NCI-H128 (cell line): ENCODE data around the gene MAP4K5.
"Not testable (repeated sequence)": the region's sequence is repeated elsewhere in the genome, so short reads cannot be mapped to it uniquely, and the experiment has no call there.

ENCODE experiments used
- DNase-seq: peaks from one replicate; lab custom pipeline; 2025; ENCODE audit not compliant: unreplicated experiment; lab: John Stamatoyannopoulos, UW

The MAP4K5 gene

DNA sequence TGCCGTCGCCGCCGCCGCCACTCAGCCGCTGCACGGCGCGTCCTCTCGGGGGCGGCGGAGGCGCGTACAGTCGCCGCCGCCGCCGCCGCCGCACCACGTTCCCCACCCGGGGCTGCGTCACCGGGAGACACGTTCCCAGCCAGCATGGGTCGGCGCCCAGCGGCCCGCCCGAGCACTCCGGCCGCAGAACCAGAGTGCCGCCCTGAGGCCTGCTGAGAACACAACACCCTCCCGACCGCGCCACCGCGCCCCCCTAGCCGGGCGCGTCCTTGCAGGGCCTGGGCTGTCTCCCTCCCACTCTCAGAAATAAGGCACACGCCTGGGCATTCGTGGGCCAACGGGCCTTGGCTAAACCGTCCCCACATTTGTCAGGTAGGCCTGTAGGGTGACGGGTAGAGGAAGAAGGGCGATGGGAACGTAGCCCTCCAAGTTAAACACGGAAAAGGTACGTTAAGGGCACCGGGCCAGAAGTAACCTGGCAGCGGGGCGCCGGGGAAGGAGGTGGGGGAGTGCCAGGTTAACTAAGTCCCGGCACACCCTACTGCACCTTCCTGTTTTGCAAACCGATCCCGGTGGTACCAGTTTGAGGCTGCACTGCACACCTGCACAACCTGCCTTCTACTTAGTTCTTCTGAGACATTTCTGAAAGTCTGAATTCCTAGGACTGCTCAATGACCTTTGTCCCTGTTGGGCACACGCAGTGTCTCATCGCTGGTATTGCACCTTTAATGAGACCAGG, at the start of gene MAP4K5:
Gene MAP4K5, minus strand, starts transcription at position 68 of the 739 bp plus-strand sequence. CDS start 520 bp downstream, outside the sequence.
- peak; percentile 80 for DNase-seq

DNA sequence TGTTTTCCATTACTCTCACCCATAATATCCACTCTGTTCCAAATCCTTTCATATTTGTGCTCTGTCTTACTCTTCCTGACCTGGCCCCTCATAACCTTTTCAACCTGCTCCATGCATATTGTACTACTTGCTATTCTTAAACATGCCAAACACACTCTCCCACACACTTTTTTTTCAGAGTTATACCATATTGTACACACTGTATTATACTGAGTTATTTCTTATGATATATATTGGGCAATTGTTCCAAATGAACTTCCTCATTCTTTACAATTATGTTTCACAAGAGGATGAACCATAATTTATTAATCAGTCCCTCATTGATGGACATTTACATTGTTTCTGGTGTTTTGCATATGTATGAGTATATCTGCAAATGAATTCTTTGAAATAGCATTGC, 46.1 kb upstream of the MAP4K5 start:
- DNase-seq: no peak

DNA sequence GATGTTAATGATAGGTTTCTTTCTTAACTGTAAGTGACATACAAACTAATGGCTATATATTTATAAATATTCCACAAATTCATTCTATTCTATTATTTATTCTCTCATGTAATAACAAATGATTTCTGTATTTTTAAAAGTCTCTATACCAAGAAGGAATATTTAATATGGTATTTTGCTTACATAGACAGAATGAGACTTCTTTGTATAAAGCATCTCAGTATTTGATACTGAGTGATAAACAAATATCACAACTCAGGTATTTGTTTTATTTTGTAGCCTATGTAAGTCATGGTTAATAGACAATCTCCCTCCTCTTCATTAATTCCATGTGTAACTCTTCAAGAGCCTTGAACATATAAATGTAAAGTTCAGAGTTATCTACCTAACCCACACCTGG, 45.6 kb upstream of the MAP4K5 start:
- no peak for DNase-seq

DNA sequence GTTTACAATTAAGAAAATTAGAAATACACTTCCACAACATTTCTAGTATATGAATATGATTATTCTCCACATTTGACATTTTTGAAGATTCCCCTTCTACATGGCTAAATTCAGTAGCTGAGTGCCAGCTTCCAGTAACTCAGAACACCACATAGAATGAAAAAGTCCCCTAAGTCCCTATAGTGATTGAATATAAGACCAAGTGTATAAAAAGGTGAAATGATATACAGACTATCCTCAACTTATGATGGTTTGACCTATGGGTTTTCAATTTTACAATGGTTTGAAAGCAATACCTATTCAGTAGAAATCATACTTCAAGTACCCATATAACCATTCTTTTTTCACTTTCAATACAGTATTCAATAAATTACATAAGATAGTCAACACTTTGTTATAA, 43.4 kb upstream of the MAP4K5 start:
- no peak for DNase-seq

DNA sequence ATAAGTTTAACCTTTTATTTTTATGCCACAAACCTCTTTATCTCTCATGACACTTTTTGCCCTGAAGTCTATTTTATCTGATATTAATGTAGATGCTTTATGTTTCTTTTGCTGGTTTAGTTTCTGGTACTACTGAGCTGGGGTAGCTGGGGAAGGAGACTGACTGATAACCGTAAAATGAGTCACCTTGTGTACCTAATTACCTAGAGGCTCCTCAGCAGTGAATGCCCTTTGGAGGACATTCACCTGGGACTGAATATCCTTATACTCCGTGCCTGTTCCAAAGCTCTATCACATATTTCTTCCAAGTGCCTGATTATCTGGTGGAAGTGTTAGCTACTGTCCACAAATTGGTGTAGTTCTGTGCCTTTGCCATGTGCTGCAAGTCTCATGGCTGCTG, 41.5 kb upstream of the MAP4K5 start:
- no peak for DNase-seq

DNA sequence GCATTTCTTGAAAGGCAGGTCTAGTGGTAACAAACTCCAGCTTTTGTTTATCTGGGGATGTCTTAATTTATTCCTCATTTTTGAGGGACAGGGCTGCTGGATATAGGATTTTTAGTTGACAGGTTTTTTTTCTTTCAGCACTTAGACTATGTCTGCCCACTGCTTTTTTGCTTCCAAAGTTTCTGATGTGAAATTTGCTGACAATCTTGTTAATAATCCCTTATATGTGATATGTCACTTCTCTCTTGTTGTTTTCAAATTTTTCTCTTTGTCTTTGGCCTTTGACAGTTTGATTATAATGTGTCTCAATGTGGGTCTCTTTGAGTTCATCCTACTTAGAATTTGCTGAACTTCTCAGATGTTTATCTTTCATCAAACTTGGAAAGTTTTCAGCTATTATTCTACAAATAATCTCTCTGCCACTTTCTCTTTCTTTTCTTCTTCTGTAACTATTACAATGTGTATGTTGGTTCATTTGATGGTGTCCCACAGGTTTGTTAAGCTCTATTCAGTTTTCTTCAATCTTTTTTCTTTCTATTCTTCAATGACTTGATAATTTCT, 37.4 kb upstream of the MAP4K5 start:
- no peak for DNase-seq

DNA sequence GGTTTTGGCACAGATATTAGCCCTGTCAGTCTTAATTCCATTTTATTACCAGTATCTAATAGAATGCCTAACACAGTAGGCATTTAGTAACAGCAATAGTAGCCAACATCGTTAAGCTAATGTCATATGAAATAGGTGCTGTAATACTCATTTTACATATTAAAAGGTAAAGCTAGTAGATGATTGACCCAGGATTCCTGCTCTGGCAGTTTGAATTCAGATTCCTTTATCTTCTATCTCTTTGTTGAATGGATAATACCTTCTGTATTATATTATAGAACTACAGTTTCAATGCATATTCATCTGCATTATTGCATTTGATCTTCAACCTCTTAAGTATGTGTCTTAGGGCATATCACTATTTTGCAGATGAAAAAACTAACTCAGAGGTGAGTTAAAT, 30.5 kb upstream of the MAP4K5 start:
- no peak for DNase-seq

DNA sequence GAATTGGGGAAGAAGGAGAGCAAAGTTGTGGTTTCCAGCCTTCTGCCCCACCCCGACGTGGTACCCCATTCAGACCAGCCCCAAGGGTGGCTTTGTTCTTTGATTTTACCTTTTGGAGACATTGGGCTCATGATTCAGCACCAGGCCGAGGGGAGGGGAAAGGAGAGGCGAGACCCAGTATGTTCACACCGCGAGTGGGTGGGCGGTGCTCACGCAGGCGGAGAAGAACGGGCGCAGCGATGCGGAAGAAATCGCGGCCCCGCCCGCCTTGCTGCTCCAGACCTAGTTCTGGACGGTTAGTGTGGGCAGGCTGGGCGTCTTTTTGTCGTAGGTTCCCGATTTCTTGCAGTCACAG, 28.5 kb upstream of the MAP4K5 start:
- DNase-seq: peak; percentile 19

DNA sequence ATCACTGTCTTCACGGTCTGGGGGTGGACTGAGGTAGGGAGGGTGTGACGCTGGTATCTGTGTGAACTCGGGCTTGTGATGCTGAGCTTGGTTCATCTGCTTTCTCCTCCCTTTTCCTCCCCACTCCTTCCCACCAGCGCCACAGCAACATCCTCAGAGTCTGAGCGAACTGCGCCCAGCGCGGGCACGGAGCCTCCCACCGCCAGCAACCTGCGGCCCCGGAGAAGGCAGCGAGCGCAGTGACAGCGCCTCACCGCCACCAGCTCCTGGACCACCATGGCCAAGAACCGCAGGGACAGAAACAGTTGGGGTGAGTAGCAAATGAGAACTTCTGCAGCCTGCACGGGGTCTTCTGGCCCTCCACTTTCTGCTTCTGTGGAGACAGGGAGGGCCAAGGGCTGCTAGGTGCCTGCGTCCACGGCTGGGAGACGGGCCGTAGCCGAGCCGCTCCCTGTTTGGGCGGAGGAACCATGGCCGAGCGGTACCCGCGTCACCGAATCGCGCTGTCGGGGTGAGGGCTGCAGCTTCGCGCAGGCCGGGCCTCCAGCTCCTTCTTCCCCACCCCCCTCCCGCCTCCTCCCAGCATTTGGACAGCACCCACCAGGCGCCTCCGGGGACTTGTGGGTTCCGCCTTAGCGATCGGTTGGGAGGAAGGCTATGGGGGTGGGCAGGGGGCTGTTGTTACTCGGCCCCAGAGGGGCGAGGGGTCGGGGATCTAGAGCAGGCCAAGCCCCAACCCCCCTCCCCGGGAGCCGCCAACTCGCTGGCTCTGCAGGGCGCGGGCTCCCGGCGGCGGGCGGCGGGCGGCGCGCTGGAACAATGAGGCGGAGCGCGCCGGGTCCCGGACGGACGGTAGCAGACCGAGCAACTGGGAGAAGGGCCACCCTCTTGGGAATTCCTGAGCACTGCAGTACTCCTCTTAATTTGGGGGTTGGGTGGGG, 27.9 kb upstream of the MAP4K5 start, which contains the start of gene ATL1:
Gene ATL1, plus strand, starts transcription at position 156 of the 941 bp plus-strand sequence. Its CDS starts 121 bp downstream, at position 277.
- DNase-seq: peak; percentile 59

DNA sequence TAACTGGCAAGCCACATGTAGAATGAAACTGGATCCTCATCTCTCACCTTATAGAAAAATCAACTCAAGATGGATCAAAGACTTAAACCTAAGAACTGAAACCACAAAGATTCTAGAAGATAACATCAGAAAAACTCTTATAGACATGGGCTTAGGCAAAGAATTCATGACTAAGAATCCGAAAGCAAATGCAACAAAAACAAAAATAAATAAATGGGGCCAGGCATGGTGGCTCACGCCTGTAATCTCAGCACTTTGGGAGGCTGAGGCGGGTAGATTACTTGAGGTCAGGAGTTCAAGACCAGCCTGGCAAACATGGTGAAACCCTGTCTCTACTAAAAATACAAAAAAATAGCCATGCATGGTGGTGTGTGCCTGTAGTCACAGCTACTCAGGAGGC, 20.4 kb upstream of the MAP4K5 start:
- DNase-seq: not testable (repeated sequence)

DNA sequence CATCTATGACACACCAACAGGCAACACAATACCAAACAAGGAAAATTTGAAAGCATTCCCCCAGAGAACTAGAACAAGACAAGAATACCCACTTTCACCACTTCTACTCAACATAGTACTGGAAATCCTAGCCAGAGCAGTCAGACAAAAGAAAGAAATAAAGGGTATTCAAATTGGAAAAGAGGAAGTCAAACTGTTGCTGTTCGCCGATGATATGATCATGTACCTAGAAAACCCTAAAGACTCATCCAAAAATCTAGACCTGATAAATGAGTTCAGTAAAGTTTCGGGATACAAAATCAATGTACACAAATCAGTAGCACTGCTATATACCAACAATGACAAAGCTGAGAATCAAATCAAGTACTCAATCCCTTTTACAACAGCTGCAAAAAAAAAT, 19.5 kb upstream of the MAP4K5 start:
- no peak for DNase-seq

DNA sequence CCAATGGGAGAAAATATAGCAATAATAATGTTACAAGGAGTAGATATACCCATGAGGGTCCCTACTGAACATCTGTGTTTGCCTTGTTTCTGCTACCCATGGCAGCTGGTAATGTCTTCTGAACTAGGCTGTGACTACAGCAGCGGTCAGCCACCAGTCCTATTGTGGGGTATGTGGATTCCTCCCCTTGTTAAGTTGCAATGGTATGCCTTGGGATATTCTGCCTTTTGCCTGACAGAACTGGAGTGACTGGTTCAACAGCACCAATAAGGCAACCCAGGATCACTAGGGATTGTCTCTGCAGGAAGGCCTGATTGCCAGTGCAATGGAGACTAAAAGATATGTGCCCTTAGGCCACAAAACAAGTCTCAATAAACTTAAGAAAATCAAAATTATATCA, 17.9 kb upstream of the MAP4K5 start:
- DNase-seq: no peak

DNA sequence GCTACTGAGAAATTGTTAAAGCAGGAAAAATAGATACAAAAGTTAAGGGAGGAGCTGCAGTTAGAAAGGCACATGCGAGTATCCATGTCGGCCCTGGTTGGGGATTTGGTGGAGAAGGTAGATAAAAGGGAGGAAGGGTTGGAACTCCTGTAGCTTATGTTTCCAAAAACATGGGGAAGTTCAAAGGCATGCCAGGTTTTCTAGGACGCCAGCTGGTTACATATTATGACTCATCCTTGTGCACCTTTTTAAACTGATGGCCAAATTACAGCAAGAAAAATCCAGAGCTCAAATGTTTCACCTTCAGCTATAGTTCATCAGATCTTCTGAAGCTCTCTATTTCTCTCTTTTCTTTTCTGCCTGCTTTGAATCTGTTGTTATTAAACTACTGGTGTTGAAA, 13.2 kb upstream of the MAP4K5 start:
- DNase-seq: no peak

DNA sequence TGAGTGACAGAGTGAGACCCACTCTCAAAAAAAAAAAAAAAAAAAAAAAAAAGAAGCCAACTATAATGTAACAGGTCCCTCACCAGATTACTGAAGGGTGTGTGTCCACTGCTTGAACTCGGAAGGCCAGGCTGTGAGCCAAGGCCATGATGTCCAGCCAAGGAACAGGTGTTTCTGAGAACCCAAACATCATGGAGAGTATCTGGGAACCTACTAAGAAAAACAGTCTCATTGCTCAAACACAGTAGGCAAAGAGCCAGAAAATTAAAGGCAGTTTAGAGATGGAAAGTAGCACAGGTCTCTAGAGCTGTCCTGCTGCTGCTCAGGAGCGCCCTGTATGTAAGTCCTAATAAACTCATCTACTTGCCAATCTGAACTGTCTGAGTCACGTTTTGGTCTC, 12.5 kb upstream of the MAP4K5 start:
- no peak for DNase-seq

DNA sequence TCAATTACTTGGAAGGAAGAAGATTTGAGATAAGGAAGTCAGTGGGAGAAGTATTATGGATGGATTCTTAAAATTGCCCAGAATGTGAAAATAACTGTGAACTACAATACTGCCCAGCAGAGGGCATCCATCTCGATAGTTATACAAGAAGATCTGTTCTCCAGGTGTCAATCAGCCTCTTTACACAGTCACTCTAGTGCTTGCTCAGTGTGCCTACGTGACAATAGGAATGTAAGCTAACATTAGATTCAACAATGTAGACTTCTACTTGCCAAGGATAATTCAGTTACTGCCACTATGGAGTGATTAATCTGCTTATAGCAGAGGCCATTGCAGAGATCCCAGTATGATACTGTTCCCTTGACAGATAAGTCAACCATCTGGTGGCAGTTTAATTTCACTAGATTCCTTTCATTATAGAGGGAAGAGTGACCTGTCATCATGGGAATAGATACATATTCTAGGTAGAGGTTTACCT, 10.6 kb upstream of the MAP4K5 start:
- peak; percentile 77 for DNase-seq

DNA sequence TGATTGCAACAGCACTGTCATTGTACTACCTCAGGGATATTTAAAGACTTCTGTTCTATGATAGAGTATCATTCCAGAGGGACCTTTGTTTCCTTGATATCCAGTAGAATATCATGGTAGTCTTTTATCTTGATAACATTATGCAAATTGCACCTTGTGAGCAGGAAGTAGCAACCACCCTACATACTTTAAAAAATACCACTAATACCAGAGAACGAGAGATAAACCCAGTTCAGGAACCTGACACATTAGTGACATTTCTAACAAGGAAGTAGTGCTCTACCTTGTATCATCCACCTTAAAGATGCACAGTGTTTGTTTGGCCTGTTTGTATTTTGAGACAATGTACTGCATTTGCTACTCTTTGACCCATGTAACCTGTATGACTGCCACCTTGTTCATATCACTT, 8.8 kb upstream of the MAP4K5 start:
- DNase-seq: no peak

DNA sequence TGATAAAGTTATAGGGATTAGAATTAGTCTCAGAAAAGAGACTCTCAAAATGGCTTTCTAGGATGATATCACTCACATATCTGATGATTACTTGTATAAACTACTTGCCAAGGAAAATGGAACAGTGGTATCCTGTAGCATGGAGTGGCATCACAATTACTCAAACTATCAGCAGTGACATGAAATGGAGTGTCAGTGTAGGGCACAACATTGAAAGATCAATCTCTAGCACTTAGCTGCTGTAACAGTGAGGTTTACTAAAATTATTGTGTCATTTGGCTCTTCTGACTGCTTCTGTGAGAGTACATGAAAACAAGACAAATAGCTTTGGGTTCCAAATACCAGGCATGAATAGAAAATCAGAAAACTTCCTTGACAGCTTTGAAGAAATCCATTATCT, 6.7 kb upstream of the MAP4K5 start:
- no peak for DNase-seq

DNA sequence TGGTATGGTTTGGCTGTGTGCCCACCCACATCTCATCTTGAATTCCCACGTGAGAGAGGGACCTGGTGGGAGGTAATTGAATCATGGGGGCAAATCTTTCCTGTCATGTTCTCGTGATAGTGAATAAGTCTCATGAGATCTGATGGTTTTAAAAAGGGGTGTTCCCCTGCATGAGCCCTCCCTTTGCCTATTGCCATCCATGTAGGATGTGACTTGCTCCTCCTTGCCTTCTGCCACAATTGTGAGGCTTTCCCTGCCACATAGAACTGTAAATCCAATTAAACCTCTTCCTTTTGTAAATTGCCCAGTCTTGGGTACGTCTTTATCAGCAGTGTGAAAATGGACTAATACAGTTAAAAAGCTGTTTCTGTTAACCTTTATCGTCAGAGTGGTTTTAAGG, 5.7 kb upstream of the MAP4K5 start:
- not testable (repeated sequence) for DNase-seq

DNA sequence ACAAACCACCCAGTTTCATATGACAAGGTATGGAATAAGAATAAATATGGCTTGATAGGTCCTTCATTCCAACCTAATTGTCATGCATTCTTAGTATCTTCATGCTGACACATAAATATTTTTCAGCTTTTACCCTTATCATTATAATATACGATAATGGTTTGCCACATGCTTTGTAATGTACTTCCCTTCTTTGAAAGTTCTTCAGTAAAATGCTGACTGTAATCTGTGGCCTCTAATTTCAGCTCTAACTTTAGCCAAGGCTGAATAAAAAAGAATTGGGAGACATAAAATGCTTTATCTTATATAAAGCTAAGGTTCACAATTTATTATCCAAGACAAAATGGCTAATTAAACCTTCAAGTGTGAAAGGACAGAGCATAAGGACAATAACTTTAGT, 2.6 kb upstream of the MAP4K5 start:
- DNase-seq: no peak

DNA sequence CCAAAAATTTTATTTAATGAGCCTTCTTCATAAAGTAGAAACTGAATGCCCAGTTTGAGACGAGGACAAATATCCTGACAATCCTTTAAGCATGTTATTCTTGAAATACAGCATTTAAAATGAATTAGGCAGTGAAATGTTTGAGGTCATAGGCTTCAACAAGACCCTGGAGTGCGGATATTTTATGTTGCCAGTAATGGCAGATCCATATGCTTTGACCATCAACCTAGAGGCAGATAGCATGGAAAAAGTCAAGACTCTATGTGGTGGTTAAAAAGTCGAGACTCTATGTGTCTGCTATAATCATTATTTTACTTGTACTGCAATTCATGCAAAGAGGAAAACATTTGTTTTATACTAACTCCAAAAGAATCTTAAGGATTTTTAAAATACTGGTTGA, 2.0 kb upstream of the MAP4K5 start:
- DNase-seq: no peak

DNA sequence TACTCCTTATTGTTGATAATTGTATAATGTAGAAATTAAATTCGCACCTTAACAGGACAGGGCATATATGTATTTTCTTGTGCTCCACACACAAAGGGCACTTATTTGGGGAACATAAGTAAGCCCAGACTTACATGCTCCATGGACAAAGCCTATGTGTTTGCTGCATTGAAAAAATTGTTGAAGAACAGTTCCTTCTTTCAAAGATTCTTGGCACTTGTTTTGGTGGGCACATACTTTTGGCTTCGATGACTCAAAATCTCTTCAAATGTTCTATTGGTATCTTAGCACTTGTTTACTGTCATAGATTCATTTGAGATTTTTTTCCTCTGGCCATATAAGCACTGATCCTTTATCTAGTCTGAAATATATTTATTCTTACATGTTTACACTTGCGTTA, 1.4 kb upstream of the MAP4K5 start:
- DNase-seq: no peak

DNA sequence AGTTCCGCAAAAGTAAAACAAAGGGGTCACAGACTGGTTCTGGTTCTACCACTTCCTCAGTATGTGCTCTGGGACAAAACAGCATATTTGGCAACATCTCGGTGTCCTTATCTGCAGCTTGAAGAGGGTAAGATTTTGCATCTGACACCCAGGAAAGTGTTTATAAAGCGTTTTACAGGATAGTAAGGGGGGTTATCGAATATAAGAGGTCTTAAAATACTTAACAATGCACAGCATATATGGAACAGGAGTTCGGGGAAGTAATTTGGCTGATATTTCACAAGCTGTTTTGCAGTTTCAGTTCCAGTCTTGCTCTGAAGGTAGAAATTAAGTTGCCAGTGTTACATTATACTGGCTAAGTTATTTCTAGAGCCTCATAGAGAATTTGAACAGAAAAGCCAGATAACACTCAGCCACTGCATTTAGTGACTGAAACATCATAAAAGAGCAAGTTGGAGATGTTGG, 904 bp upstream of the MAP4K5 start:
- DNase-seq: no peak
